Epidermal melanocyte (primary cell): ENCODE results near the gene GPR4.
"Not testable (repeated sequence)": the region's sequence is repeated elsewhere in the genome, so short reads cannot be mapped to it uniquely, and the experiment has no call there.

Source experiments
- DNase-seq: peaks from one replicate; pipeline ENCODE4 v3.0.0; 2011; ENCODE audit warnings: low spot score; ENCODE audit not compliant: insufficient read length

Gene GPR4

GRCh38 chr19:45623984-45624383 lies 22.0 kb upstream of the GPR4 start:
- DNase-seq = peak; percentile 8

GRCh38 chr19:45621976-45622503 lies 20.0 kb upstream of the GPR4 start:
- peak; percentile 15 for DNase-seq

GRCh38 chr19:45621389-45621788 lies 19.4 kb upstream of the GPR4 start:
- peak; percentile 3 for DNase-seq

GRCh38 chr19:45616704-45617017 lies 14.6 kb upstream of the GPR4 start:
- DNase-seq = no peak

GRCh38 chr19:45615795-45616703 lies 14.0 kb upstream of the GPR4 start:
- DNase-seq = no peak

- DNase-seq = not testable (repeated sequence)
Measured at GRCh38 chr19:45615056-45615455, 13.0 kb upstream of the GPR4 start.

GRCh38 chr19:45613926-45614725 lies 12.1 kb upstream of the GPR4 start:
- DNase-seq = peak; percentile 60

- DNase-seq = no peak
Measured at GRCh38 chr19:45608948-45609347, 6.9 kb upstream of the GPR4 start.

- DNase-seq = peak; percentile 84
Measured at GRCh38 chr19:45607071-45608029, 5.3 kb upstream of the GPR4 start.

GRCh38 chr19:45601115-45601514 lies 897 bp downstream of the GPR4 start:
- no peak for DNase-seq

- no peak for DNase-seq
Measured at GRCh38 chr19:45600340-45600885, 1.6 kb downstream of the GPR4 start.

GRCh38 chr19:45599286-45599685 lies 2.7 kb downstream of the GPR4 start:
- no peak for DNase-seq

- no peak for DNase-seq
Measured at GRCh38 chr19:45598267-45599001, 3.6 kb downstream of the GPR4 start.

GRCh38 chr19:45597425-45598111 lies 4.4 kb downstream of the GPR4 start:
- no peak for DNase-seq

GRCh38 chr19:45595814-45596213 lies 6.2 kb downstream of the GPR4 start:
- no peak for DNase-seq

GRCh38 chr19:45593520-45593919 lies 8.5 kb downstream of the GPR4 start:
- no peak for DNase-seq

- no peak for DNase-seq
Measured at GRCh38 chr19:45592366-45592765, 9.6 kb downstream of the GPR4 start.

GRCh38 chr19:45591638-45592005 lies 10.4 kb downstream of the GPR4 start:
- DNase-seq = no peak

GRCh38 chr19:45591004-45591637 lies 10.9 kb downstream of the GPR4 start:
- no peak for DNase-seq
